Measurements from ENCODE around the gene GPR32.
"Not testable (repeated sequence)": the region's sequence is repeated elsewhere in the genome, so short reads cannot be mapped to it uniquely, and the experiment has no call there.

Gene GPR32

GRCh38 chr19:50778906-50779430, 8.7 kb downstream of the GPR32 start:
- Histone ChIP-seq H3K4me2 (ENCODE audit: low read length) (no peak overlapping the region), H2BK5ac (ENCODE audit: low read length) (no peak overlapping the region), H2BK120ac (ENCODE audit: low read depth, low read length) (no peak overlapping the region), H3K27ac (ENCODE audit: low read depth, low read length) (no peak overlapping the region), H3K9ac (ENCODE audit: low read length) (no peak overlapping the region), H3K79me1 (ENCODE audit: low read length) (no peaks in the 10 kb centered on the region), H4K5ac (ENCODE audit: low read length) (no peak overlapping the region), H3K4ac (ENCODE audit: low read depth, low read length) (no peak overlapping the region), H3K79me2 (ENCODE audit: control insufficient read depth, insufficient read depth, low read length) (no peaks in the 10 kb centered on the region), H3K23ac (ENCODE audit: low read length) (no peak overlapping the region), H3K27me3 (ENCODE audit: insufficient read depth, low read length, poor library complexity) (peaks cover 5% of the 10 kb centered on the region), H3K36me3 (ENCODE audit: control insufficient read depth, insufficient read depth, low read length) (no peaks in the 10 kb centered on the region), H3K4me1 (ENCODE audit: control insufficient read depth, low read depth, low read length) (no peaks in the 10 kb centered on the region), H3K18ac (ENCODE audit: low read length) (no peak overlapping the region), H3K4me3 (ENCODE audit: low read length) (no peak overlapping the region), H2AK5ac (ENCODE audit: low read length) (no peak overlapping the region), H3K56ac (ENCODE audit: low read length) (no peak overlapping the region), H4K8ac (ENCODE audit: low read depth, low read length) (no peak overlapping the region), H2BK15ac (replicated peaks; ENCODE audit: low read depth) (no peak overlapping the region)
- WGBS (ENCODE audit: extremely low coverage, insufficient coverage, low lambda C conversion rate): no CpG with 5 or more reads among the region's 7 CpGs
- no peak for DNase-seq

GRCh38 chr19:50779504-50780457, 9.5 kb downstream of the GPR32 start:
- Histone ChIP-seq H2BK120ac (ENCODE audit: low read depth, low read length) (no peak overlapping the region), H4K5ac (ENCODE audit: low read length) (no peak overlapping the region), H3K4me3 (ENCODE audit: low read length) (no peak overlapping the region), H2BK5ac (ENCODE audit: low read length) (no peak overlapping the region), H3K27me3 (ENCODE audit: insufficient read depth, low read length, poor library complexity) (peaks cover 5% of the 10 kb centered on the region), H3K56ac (ENCODE audit: low read length) (no peak overlapping the region), H3K9ac (ENCODE audit: low read length) (no peak overlapping the region), H3K4ac (ENCODE audit: low read depth, low read length) (no peak overlapping the region), H3K4me1 (ENCODE audit: control insufficient read depth, low read depth, low read length) (no peaks in the 10 kb centered on the region), H3K4me2 (ENCODE audit: low read length) (no peak overlapping the region), H3K36me3 (ENCODE audit: control insufficient read depth, insufficient read depth, low read length) (no peaks in the 10 kb centered on the region), H3K79me1 (ENCODE audit: low read length) (no peaks in the 10 kb centered on the region), H3K23ac (ENCODE audit: low read length) (no peak overlapping the region), H4K8ac (ENCODE audit: low read depth, low read length) (no peak overlapping the region), H3K79me2 (ENCODE audit: control insufficient read depth, insufficient read depth, low read length) (no peaks in the 10 kb centered on the region), H2BK15ac (replicated peaks; ENCODE audit: low read depth) (no peak overlapping the region), H3K27ac (ENCODE audit: low read depth, low read length) (no peak overlapping the region), H3K18ac (ENCODE audit: low read length) (no peak overlapping the region), H2AK5ac (ENCODE audit: low read length) (no peak overlapping the region)
- WGBS (ENCODE audit: extremely low coverage, insufficient coverage, low lambda C conversion rate): no CpG with 5 or more reads among the region's 25 CpGs
- DNase-seq: peak; percentile 59

- Histone ChIP-seq H2BK5ac (ENCODE audit: low read length) (no peak overlapping the region), H3K4me3 (ENCODE audit: low read length) (no peak overlapping the region), H3K56ac (ENCODE audit: low read length) (no peak overlapping the region), H3K4me2 (ENCODE audit: low read length) (no peak overlapping the region), H3K4me1 (ENCODE audit: control insufficient read depth, low read depth, low read length) (no peaks in the 10 kb centered on the region), H3K27ac (ENCODE audit: low read depth, low read length) (no peak overlapping the region), H3K4ac (ENCODE audit: low read depth, low read length) (no peak overlapping the region), H4K5ac (ENCODE audit: low read length) (no peak overlapping the region), H3K79me1 (ENCODE audit: low read length) (no peaks in the 10 kb centered on the region), H2BK120ac (ENCODE audit: low read depth, low read length) (no peak overlapping the region), H2AK5ac (ENCODE audit: low read length) (no peak overlapping the region), H2BK15ac (replicated peaks; ENCODE audit: low read depth) (no peak overlapping the region), H3K27me3 (ENCODE audit: insufficient read depth, low read length, poor library complexity) (peaks cover 5% of the 10 kb centered on the region), H3K36me3 (ENCODE audit: control insufficient read depth, insufficient read depth, low read length) (no peaks in the 10 kb centered on the region), H4K8ac (ENCODE audit: low read depth, low read length) (no peak overlapping the region), H3K18ac (ENCODE audit: low read length) (no peak overlapping the region), H3K23ac (ENCODE audit: low read length) (no peak overlapping the region), H3K9ac (ENCODE audit: low read length) (no peak overlapping the region), H3K79me2 (ENCODE audit: control insufficient read depth, insufficient read depth, low read length) (no peaks in the 10 kb centered on the region)
- DNase-seq: no peak
- no CpG with 5 or more reads among the region's 16 CpGs for WGBS (ENCODE audit: extremely low coverage, insufficient coverage, low lambda C conversion rate)
Measured at GRCh38 chr19:50780753-50781435, 10.6 kb downstream of the GPR32 start.

DNA sequence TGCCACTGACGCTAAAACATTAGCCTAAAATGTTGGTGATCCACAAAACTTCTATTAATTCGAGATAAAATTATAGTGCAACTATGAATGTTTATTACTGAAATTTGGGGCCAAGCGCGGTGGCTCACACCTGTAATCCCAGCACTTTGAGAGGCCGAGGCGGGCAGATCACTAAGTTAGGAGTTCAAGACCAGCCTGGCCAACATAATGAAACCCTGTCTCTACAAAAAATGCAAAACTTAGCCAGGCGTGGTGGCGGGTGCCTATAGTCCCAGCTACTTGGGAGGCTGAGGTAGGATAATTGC, 13.5 kb downstream of the GPR32 start:
- H3K36me3 ChIP-seq (ENCODE audit: control insufficient read depth, insufficient read depth, low read length); H4K8ac ChIP-seq (ENCODE audit: low read depth, low read length); H2BK120ac ChIP-seq (ENCODE audit: low read depth, low read length); H2AK5ac ChIP-seq (ENCODE audit: low read length); H3K9ac ChIP-seq (ENCODE audit: low read length); H4K5ac ChIP-seq (ENCODE audit: low read length); DNase-seq; H2BK15ac ChIP-seq (replicated peaks; ENCODE audit: low read depth); H3K27me3 ChIP-seq (ENCODE audit: insufficient read depth, low read length, poor library complexity); H3K4ac ChIP-seq (ENCODE audit: low read depth, low read length); H2BK5ac ChIP-seq (ENCODE audit: low read length); H3K79me1 ChIP-seq (ENCODE audit: low read length); H3K27ac ChIP-seq (ENCODE audit: low read depth, low read length); H3K79me2 ChIP-seq (ENCODE audit: control insufficient read depth, insufficient read depth, low read length); H3K4me2 ChIP-seq (ENCODE audit: low read length); H3K56ac ChIP-seq (ENCODE audit: low read length); H3K18ac ChIP-seq (ENCODE audit: low read length); H3K23ac ChIP-seq (ENCODE audit: low read length); H3K4me3 ChIP-seq (ENCODE audit: low read length); H3K4me1 ChIP-seq (ENCODE audit: control insufficient read depth, low read depth, low read length): not testable (repeated sequence)
- no CpG with 5 or more reads among the region's 8 CpGs for WGBS (ENCODE audit: extremely low coverage, insufficient coverage, low lambda C conversion rate)

GRCh38 chr19:50784710-50785109, 14.4 kb downstream of the GPR32 start:
- Histone ChIP-seq H3K27me3 (ENCODE audit: insufficient read depth, low read length, poor library complexity) (no peaks in the 10 kb centered on the region), H4K5ac (ENCODE audit: low read length) (no peak overlapping the region), H3K4me2 (ENCODE audit: low read length) (no peak overlapping the region), H3K27ac (ENCODE audit: low read depth, low read length) (no peak overlapping the region), H3K23ac (ENCODE audit: low read length) (no peak overlapping the region), H3K4ac (ENCODE audit: low read depth, low read length) (no peak overlapping the region), H4K8ac (ENCODE audit: low read depth, low read length) (no peak overlapping the region), H3K4me1 (ENCODE audit: control insufficient read depth, low read depth, low read length) (no peaks in the 10 kb centered on the region), H3K79me2 (ENCODE audit: control insufficient read depth, insufficient read depth, low read length) (no peaks in the 10 kb centered on the region), H2BK15ac (replicated peaks; ENCODE audit: low read depth) (no peak overlapping the region), H2BK5ac (ENCODE audit: low read length) (no peak overlapping the region), H3K36me3 (ENCODE audit: control insufficient read depth, insufficient read depth, low read length) (no peaks in the 10 kb centered on the region), H3K18ac (ENCODE audit: low read length) (no peak overlapping the region), H3K4me3 (ENCODE audit: low read length) (no peak overlapping the region), H3K9ac (ENCODE audit: low read length) (no peak overlapping the region), H2BK120ac (ENCODE audit: low read depth, low read length) (no peak overlapping the region), H3K79me1 (ENCODE audit: low read length) (no peaks in the 10 kb centered on the region), H3K56ac (ENCODE audit: low read length) (no peak overlapping the region), H2AK5ac (ENCODE audit: low read length) (no peak overlapping the region)
- no CpG with 5 or more reads among the region's 3 CpGs for WGBS (ENCODE audit: extremely low coverage, insufficient coverage, low lambda C conversion rate)
- DNase-seq: no peak

Measured in mesendoderm (in vitro differentiated cells).